NB4 (cell line): ENCODE results near the gene MTX1.

Experiments used
- POLR2A ChIP-seq: IDR thresholded peaks from 2 replicates; pipeline ENCODE4 v1.6.1; 2011; ENCODE audit warnings: mild to moderate bottlenecking; ENCODE audit not compliant: insufficient read length; ENCODE audit errors: extremely low read depth
- TF ChIP-seq, protein P1 (sequence below): IDR thresholded peaks from one replicate; pipeline ENCODE4 v1.5.1; 2012; ENCODE audit warnings: low read depth, low read length

DNA sequence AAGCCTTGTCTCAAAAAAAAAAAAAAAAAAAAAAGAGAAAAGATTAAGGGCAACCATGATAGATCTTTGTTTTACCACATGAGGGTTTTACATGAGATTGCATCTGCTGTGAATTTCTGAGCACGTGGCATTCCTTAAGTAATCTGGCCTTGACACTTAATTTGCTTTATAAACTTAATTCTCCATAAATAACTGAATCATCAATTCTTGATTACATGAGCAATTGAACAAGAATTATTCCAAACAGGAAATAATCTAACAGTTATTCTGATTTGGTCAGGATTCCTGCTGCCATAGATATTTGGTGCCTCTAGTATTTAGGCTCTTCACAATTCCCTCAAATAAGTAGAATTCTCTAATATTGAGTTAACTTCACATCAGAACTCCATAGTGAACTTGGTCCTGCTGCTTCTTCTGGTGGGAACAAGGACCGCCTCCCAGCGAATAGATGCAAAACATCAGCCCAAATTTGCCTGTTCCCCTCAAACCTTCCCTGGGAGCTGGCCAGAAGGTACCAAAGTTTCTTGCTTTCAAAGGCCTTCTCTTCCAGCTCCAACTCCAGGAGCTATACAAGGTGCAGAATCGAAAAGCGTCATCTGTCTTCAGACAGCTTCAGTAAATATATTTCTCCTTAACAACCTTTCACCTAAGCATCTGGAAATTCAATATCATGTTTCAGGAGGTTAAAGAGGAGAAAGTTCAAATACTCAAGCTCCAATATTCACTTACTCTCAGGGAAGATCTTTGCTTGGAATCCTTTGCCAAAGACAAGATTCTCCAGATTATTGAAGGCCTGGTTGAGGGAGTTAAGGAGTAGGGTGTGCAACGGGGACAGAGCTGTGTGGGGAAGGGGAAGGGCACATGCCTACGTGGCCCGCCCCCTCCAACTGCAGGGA, 36.4 kb upstream of the MTX1 start:
- TF ChIP-seq POLR2A = no peak
- TF ChIP-seq, protein P1, sequence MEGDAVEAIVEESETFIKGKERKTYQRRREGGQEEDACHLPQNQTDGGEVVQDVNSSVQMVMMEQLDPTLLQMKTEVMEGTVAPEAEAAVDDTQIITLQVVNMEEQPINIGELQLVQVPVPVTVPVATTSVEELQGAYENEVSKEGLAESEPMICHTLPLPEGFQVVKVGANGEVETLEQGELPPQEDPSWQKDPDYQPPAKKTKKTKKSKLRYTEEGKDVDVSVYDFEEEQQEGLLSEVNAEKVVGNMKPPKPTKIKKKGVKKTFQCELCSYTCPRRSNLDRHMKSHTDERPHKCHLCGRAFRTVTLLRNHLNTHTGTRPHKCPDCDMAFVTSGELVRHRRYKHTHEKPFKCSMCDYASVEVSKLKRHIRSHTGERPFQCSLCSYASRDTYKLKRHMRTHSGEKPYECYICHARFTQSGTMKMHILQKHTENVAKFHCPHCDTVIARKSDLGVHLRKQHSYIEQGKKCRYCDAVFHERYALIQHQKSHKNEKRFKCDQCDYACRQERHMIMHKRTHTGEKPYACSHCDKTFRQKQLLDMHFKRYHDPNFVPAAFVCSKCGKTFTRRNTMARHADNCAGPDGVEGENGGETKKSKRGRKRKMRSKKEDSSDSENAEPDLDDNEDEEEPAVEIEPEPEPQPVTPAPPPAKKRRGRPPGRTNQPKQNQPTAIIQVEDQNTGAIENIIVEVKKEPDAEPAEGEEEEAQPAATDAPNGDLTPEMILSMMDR = no peak
